Esophagus squamous epithelium (tissue), 5 donors: ENCODE results near the gene AGO1. TPM values are rescaled to one million over a fixed set of nuclear protein-coding genes. Genes with fewer than 3 reads are reported as not detected.
"Not testable (repeated sequence)": the region's sequence is repeated elsewhere in the genome, so short reads cannot be mapped to it uniquely, and the experiment has no call there.

Experiments
- DNase-seq: peaks from one replicate; lab custom pipeline; 2025; lab: John Stamatoyannopoulos, UW
- H3K27ac ChIP-seq, 4 donors: fragments of 200-600 bp; sonication (generic); one replicate each; pipeline ENCODE4 v1.5.1; 2016 to 2019; ENCODE audit warnings: mild to moderate bottlenecking in 1 of 4
- H3K27me3 ChIP-seq, 4 donors: fragments of 200-600 bp; sonication (generic); 1 replicate in 3 of 4; 2 replicates in 1 of 4; pipeline versions ENCODE4 v1.5.1 to v1.6.0; 2017 to 2021; ENCODE audit warnings: antibody characterized with exemption in 1 of 4
- H3K36me3 ChIP-seq, 3 donors: fragments of 200-600 bp; sonication (generic); one replicate each; pipeline ENCODE4 v1.5.1; 2016 to 2019
- H3K4me1 ChIP-seq, 3 donors: fragments of 200-600 bp; sonication (generic); one replicate each; pipeline ENCODE4 v1.5.1; 2017 to 2019
- H3K4me3 ChIP-seq, 4 donors: fragments of 200-600 bp; sonication (generic); 1 replicate in 3 of 4; 2 replicates in 1 of 4; pipeline ENCODE4 v1.5.1; 2016 to 2019; ENCODE audit warnings: mild to moderate bottlenecking in 2 of 4, moderate library complexity in 1 of 4
- H3K9me3 ChIP-seq, 3 donors: fragments of 200-600 bp; sonication (generic); one replicate each; pipeline ENCODE4 v1.5.1; 2016 to 2019
- CTCF ChIP-seq, 6 experiments: fragments of 450-650 bp in 4 of 6; fragments of 200-600 bp in 2 of 6; sonication (generic) in 2 of 6; IDR thresholded peaks; one replicate each; pipeline ENCODE4 v1.5.1; 2016 to 2019; ENCODE audit warnings: antibody characterized with exemption in 6 of 6, mild to moderate bottlenecking in 4 of 6, moderate library complexity in 4 of 6
- POLR2A ChIP-seq, 4 donors: fragments of 450-650 bp; IDR thresholded peaks; one replicate each; pipeline ENCODE4 v1.6.1; 2017; ENCODE audit warnings: antibody characterized with exemption in 4 of 4, mild to moderate bottlenecking in 4 of 4, moderate library complexity in 3 of 4
- WGBS, 2 donors: methylation state at CpG; one replicate each; pipeline ENCODE4 v1.1.5; 2018; 5-methylcytosine and 5-hydroxymethylcytosine counted together
- intact Hi-C: fragments of 100-400 bp; cut with DNase I; formaldehyde crosslinking; loops from one replicate; pipeline ENCODE4 v1.15.0; 2022
- total RNA-seq, 4 donors: library from RNA; depleted of rRNA; stranded (reverse); fragments of >200 nt; gene quantifications; one replicate each; pipeline ENCODE4 v1.1.0, GENCODE V29; 2016
- donor health status: DM: yes; HTN: yes; CAD: no.

The AGO1 gene
- total RNA-seq, 4 donors from 2014 or later: 9.7 to 18.1 (median 11.2) TPM

DNA sequence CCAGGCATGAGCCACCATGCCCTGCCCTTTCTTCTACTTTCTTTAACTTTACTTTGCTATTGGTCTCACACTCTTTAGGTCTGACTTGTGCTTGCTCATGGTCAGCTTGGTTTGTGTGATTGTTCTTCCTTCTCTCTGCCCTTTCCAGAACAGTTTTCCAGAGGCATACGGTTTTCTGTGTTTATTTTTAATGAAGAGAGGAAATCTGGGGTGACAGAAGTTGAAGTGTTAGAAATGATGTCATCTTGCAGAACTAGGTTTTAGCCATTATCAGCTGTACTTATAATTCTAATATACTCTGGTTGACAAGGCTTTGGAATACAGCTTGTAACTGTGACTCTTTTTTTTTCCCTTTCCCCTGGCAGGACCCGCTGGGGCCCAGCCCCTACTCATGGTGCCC lies 62.3 kb downstream of the AGO1 start:
- Histone ChIP-seq H3K4me1 (peaks cover 0 to 20% (median 3%) of the 10 kb centered on the region in 3 donors), H3K27ac (no peak overlapping the region), H3K36me3 (peaks cover 0 to 11% (median 0%) of the 10 kb centered on the region in 3 donors), H3K27me3 (no peaks in the 10 kb centered on the region), H3K9me3 (no peaks in the 10 kb centered on the region), H3K4me3 (no peak overlapping the region)
- intact Hi-C loops: no loop called here
- no peak for DNase-seq
- 55 to 63% methylated on average over 2 of the region's 2 CpGs for WGBS, 2 donors
- TF ChIP-seq POLR2A (IDR thresholded peaks at IDR 0.05): no peak
- no peak for TF ChIP-seq CTCF (IDR thresholded peaks at IDR 0.05)

- Histone ChIP-seq H3K9me3 (no peaks in the 10 kb centered on the region), H3K4me1 (peaks cover 0 to 18% (median 3%) of the 10 kb centered on the region in 3 donors), H3K27ac (no peak overlapping the region), H3K27me3 (no peaks in the 10 kb centered on the region), H3K4me3 (no peak overlapping the region), H3K36me3 (peaks cover 0 to 24% (median 0%) of the 10 kb centered on the region in 3 donors)
- TF ChIP-seq CTCF (IDR thresholded peaks at IDR 0.05): no peak
- no peak for TF ChIP-seq POLR2A (IDR thresholded peaks at IDR 0.05)
- 82 to 88% methylated on average over 2 of the region's 2 CpGs for WGBS, 2 donors
- intact Hi-C loops: no loop called here
- no peak for DNase-seq
These were observed 64.5 kb downstream of the AGO1 start for GRCh38 chr1:35947547-35947946.

- 100% methylated on average over 1 of the region's 1 CpG for WGBS, 2 donors
- TF ChIP-seq CTCF (IDR thresholded peaks at IDR 0.05) (no peak), POLR2A (IDR thresholded peaks at IDR 0.05) (no peak)
These were observed 75.5 kb downstream of the AGO1 start for GRCh38 chr1:35958558-35958957.

GRCh38 chr1:35959304-35959703 lies 76.3 kb downstream of the AGO1 start:
- WGBS, 2 donors: 86 to 91% methylated on average over 3 of the region's 3 CpGs
- TF ChIP-seq POLR2A (IDR thresholded peaks at IDR 0.05) (no peak), CTCF (IDR thresholded peaks at IDR 0.05) (no peak)
- intact Hi-C loops: no loop called here

More at GRCh38 chr1:35958558-35958957, 75.5 kb downstream of the AGO1 start:
- no peak overlapping the region for H3K4me3 ChIP-seq
- H3K27ac ChIP-seq: no peak overlapping the region
- H3K4me1 ChIP-seq: no peaks in the 10 kb centered on the region
- intact Hi-C loops: no loop called here
- H3K9me3 ChIP-seq: no peaks in the 10 kb centered on the region
- no peak for DNase-seq
- H3K27me3 ChIP-seq: no peaks in the 10 kb centered on the region
- H3K36me3 ChIP-seq: peaks cover 0 to 15% (median 0%) of the 10 kb centered on the region in 3 donors

GRCh38 chr1:35962952-35963351 lies 79.9 kb downstream of the AGO1 start:
- Histone ChIP-seq H3K27me3 (no peaks in the 10 kb centered on the region), H3K27ac (no peak overlapping the region), H3K4me1 (no peaks in the 10 kb centered on the region), H3K9me3 (no peaks in the 10 kb centered on the region), H3K36me3 (peaks cover 0 to 9% (median 0%) of the 10 kb centered on the region in 3 donors), H3K4me3 (no peak overlapping the region)
- WGBS, 2 donors: 89 to 96% methylated on average over 2 of the region's 2 CpGs
- intact Hi-C loops: no loop called here
- no peak for DNase-seq
- no peak for TF ChIP-seq CTCF (IDR thresholded peaks at IDR 0.05)
- no peak for TF ChIP-seq POLR2A (IDR thresholded peaks at IDR 0.05)

More at GRCh38 chr1:35959304-35959703, 76.3 kb downstream of the AGO1 start:
- Histone ChIP-seq H3K27me3 (no peaks in the 10 kb centered on the region), H3K27ac (no peak overlapping the region), H3K4me1 (no peaks in the 10 kb centered on the region), H3K36me3 (peaks cover 0 to 15% (median 0%) of the 10 kb centered on the region in 3 donors), H3K4me3 (no peak overlapping the region), H3K9me3 (no peaks in the 10 kb centered on the region)
- no peak for DNase-seq

GRCh38 chr1:35964277-35964676 lies 81.3 kb downstream of the AGO1 start:
- intact Hi-C loops, DNase-seq, H3K4me3 ChIP-seq, H3K27ac ChIP-seq, H3K27me3 ChIP-seq, H3K9me3 ChIP-seq, H3K4me1 ChIP-seq: not testable (repeated sequence)
- 85 to 95% methylated on average over 1 of the region's 1 CpG for WGBS, 2 donors
- peaks cover 0 to 19% (median 0%) of the 10 kb centered on the region in 3 donors for H3K36me3 ChIP-seq
